OCI-LY3 (cell line): ENCODE measurements around the gene VPS13D.

ENCODE experiments used
- H2AFZ ChIP-seq: fragments of 200-600, 300-600 bp; shearing (Covaris generic); 2 replicates; pipeline ENCODE4 v1.6.0; 2014; ENCODE audit warnings: antibody characterized with exemption, low read depth, low read length
- H3K27ac ChIP-seq: fragments of 200-600, 300-600 bp; sonication (generic); 2 replicates; pipeline ENCODE4 v1.5.1; 2014; ENCODE audit warnings: mild to moderate bottlenecking, low read length, moderate library complexity, mixed read lengths
- H3K27me3 ChIP-seq: fragments of 200-600, 300-600 bp; sonication (generic); 2 replicates; pipeline ENCODE4 v1.6.1; 2014; ENCODE audit warnings: low read depth, low read length, mixed read lengths
- H3K36me3 ChIP-seq: fragments of 200-600, 300-600 bp; sonication (generic); replicated peaks from 2 replicates; pipeline ENCODE3; 2014; ENCODE audit warnings: low read depth, low read length, mixed read lengths
- H3K4me1 ChIP-seq: fragments of 300-600, 200-600 bp; sonication (generic); 2 replicates; pipeline ENCODE4 v1.6.1; 2014; ENCODE audit warnings: low read length, mixed read lengths
- H3K4me2 ChIP-seq: fragments of 200-600, 300-600 bp; sonication (generic); 2 replicates; pipeline ENCODE4 v1.6.1; 2014; ENCODE audit warnings: low read length, mixed read lengths
- H3K4me3 ChIP-seq: fragments of 300-600, 200-600 bp; sonication (generic); 2 replicates; pipeline ENCODE4 v1.5.1; 2014; ENCODE audit warnings: antibody characterized with exemption, mild to moderate bottlenecking, low read length, moderate library complexity
- H3K79me2 ChIP-seq: fragments of 300-600, 200-600 bp; shearing (Covaris generic); 2 replicates; pipeline ENCODE4 v1.6.1; 2014; ENCODE audit warnings: mild to moderate bottlenecking, low read length, mixed read lengths
- H3K9ac ChIP-seq: fragments of 300-600, 200-600 bp; shearing (Covaris generic); 2 replicates; pipeline ENCODE4 v1.6.0; 2014; ENCODE audit warnings: mild to moderate bottlenecking, low read length, moderate library complexity
- H3K9me3 ChIP-seq: fragments of 200-600, 300-600 bp; shearing (Covaris generic); 2 replicates; pipeline ENCODE4 v1.6.1; 2014; ENCODE audit warnings: low read length, mixed read lengths; ENCODE audit not compliant: insufficient read depth
- H4K20me1 ChIP-seq: fragments of 200-600, 300-600 bp; sonication (generic); 2 replicates; pipeline ENCODE4 v1.6.1; 2016; ENCODE audit warnings: low read length, mixed read lengths; ENCODE audit not compliant: insufficient read depth
- CTCF ChIP-seq: fragments of 200-600, 300-600 bp; sonication (generic); IDR thresholded peaks from 2 replicates; pipeline ENCODE4 v1.5.1; 2014; ENCODE audit warnings: antibody characterized with exemption, low read length, low read depth
- EZH2phosphoT487 ChIP-seq: fragments of 200-600 bp; shearing (Covaris generic); IDR thresholded peaks from 2 replicates; pipeline ENCODE4 v1.6.1; 2018; ENCODE audit warnings: antibody characterized with exemption, mixed run types, low read depth

The VPS13D gene

GRCh38 chr1:12258272-12258671, 28.4 kb downstream of the VPS13D start:
- Histone ChIP-seq H3K9me3 (no peaks in the 10 kb centered on the region), H3K4me3 (no peak overlapping the region), H3K9ac (no peak overlapping the region), H3K36me3 (peaks cover 5% of the 10 kb centered on the region), H3K27ac (no peak overlapping the region), H2AFZ (no peak overlapping the region), H3K79me2 (no peaks in the 10 kb centered on the region), H3K4me1 (no peaks in the 10 kb centered on the region), H4K20me1 (no peaks in the 10 kb centered on the region), H3K27me3 (no peaks in the 10 kb centered on the region), H3K4me2 (no peak overlapping the region)
- no peak for TF ChIP-seq CTCF

- TF ChIP-seq EZH2phosphoT487 (no peak), CTCF (no peak)
- H3K4me2 ChIP-seq, result no peak overlapping the region
- no peaks in the 10 kb centered on the region for H3K27me3 ChIP-seq
- H3K79me2 ChIP-seq, result no peaks in the 10 kb centered on the region
- no peaks in the 10 kb centered on the region for H3K36me3 ChIP-seq
- H3K9ac ChIP-seq, result no peak overlapping the region
- H3K4me1 ChIP-seq, result no peaks in the 10 kb centered on the region
- no peaks in the 10 kb centered on the region for H4K20me1 ChIP-seq
- no peak overlapping the region for H3K27ac ChIP-seq
- H3K4me3 ChIP-seq, result no peak overlapping the region
- no peak overlapping the region for H2AFZ ChIP-seq
- H3K9me3 ChIP-seq, result no peaks in the 10 kb centered on the region
Measured at GRCh38 chr1:12269351-12269750, 39.5 kb downstream of the VPS13D start.

DNA sequence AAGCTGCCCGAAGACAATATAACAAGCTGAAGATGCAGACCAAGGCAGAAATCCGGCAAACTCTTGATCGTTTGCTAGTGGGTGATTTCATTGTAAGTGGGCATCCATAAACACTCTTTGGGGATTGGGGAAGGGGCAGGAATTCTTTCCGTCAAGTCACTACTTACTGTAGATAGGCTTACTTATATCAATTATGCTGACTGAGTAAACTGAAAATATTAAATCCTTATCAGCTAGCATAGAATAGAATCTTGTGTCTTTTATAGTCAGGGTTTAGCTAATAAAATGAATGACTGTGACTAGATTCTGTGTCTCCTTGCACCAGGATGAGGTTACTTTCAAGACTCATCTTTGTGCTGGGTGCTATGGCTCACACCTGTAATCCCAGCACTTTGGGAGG, 41.2 kb downstream of the VPS13D start:
- TF ChIP-seq CTCF (no peak), EZH2phosphoT487 (no peak)
- Histone ChIP-seq H3K79me2 (no peaks in the 10 kb centered on the region), H3K4me3 (no peak overlapping the region), H3K36me3 (no peaks in the 10 kb centered on the region), H3K9me3 (no peaks in the 10 kb centered on the region), H2AFZ (no peak overlapping the region), H3K27ac (no peak overlapping the region), H3K4me2 (no peak overlapping the region), H3K4me1 (no peaks in the 10 kb centered on the region), H4K20me1 (no peaks in the 10 kb centered on the region), H3K9ac (no peak overlapping the region), H3K27me3 (no peaks in the 10 kb centered on the region)

- no peak overlapping the region for H3K9ac ChIP-seq
- no peaks in the 10 kb centered on the region for H3K27me3 ChIP-seq
- TF ChIP-seq EZH2phosphoT487 (no peak), CTCF (no peak)
- H3K9me3 ChIP-seq, result no peaks in the 10 kb centered on the region
- H3K27ac ChIP-seq, result no peak overlapping the region
- no peaks in the 10 kb centered on the region for H3K4me1 ChIP-seq
- no peak overlapping the region for H2AFZ ChIP-seq
- H3K4me2 ChIP-seq, result no peak overlapping the region
- no peaks in the 10 kb centered on the region for H4K20me1 ChIP-seq
- H3K79me2 ChIP-seq, result no peaks in the 10 kb centered on the region
- no peaks in the 10 kb centered on the region for H3K36me3 ChIP-seq
- no peak overlapping the region for H3K4me3 ChIP-seq
Measured at GRCh38 chr1:12272770-12273169, 42.9 kb downstream of the VPS13D start.
